Activated CD8-positive, alpha-beta memory T cell treated with anti-CD3 and anti-CD28 coated beads for 4 hours (primary cell): Measurements from ENCODE around the gene CXCL6.

ENCODE experiments used
- DNase-seq, 2 donors: peaks; one replicate each; pipeline ENCODE4 v3.0.0-alpha.2; 2020; ENCODE audit warnings: low read depth in 2 of 2

Gene CXCL6

GRCh38 chr4:73836373-73837279, at the start of gene CXCL6:
Gene CXCL6, plus strand, starts transcription at chr4:73836678. Its CDS starts 73 bp downstream, at chr4:73836751.
- no peak for DNase-seq

GRCh38 chr4:73788411-73788810, 48.1 kb upstream of the CXCL6 start:
- DNase-seq: no peak

GRCh38 chr4:73798842-73799241, 37.6 kb upstream of the CXCL6 start:
- DNase-seq: no peak

- DNase-seq: no peak
Measured at GRCh38 chr4:73800206-73800605, 36.3 kb upstream of the CXCL6 start.

GRCh38 chr4:73801692-73802091, 34.8 kb upstream of the CXCL6 start:
- DNase-seq: no peak

- no peak for DNase-seq
Measured at GRCh38 chr4:73803213-73803612, 33.3 kb upstream of the CXCL6 start.

- no peak for DNase-seq
Measured at GRCh38 chr4:73810191-73810590, 26.3 kb upstream of the CXCL6 start.

GRCh38 chr4:73811841-73812240, 24.6 kb upstream of the CXCL6 start:
- DNase-seq: no peak

- no peak for DNase-seq
Measured at GRCh38 chr4:73814679-73815078, 21.8 kb upstream of the CXCL6 start.

GRCh38 chr4:73815145-73815544, 21.3 kb upstream of the CXCL6 start:
- DNase-seq: no peak

- DNase-seq: no peak
Measured at GRCh38 chr4:73816814-73817213, 19.7 kb upstream of the CXCL6 start.

GRCh38 chr4:73817341-73817740, 19.1 kb upstream of the CXCL6 start:
- DNase-seq: no peak

GRCh38 chr4:73821325-73821724, 15.2 kb upstream of the CXCL6 start:
- DNase-seq: no peak

GRCh38 chr4:73822389-73822788, 14.1 kb upstream of the CXCL6 start:
- no peak for DNase-seq

GRCh38 chr4:73822812-73823504, 13.5 kb upstream of the CXCL6 start:
- no peak for DNase-seq

GRCh38 chr4:73823760-73824159, 12.7 kb upstream of the CXCL6 start:
- no peak for DNase-seq

GRCh38 chr4:73828956-73829355, 7.5 kb upstream of the CXCL6 start:
- DNase-seq: no peak

- DNase-seq: no peak
Measured at GRCh38 chr4:73831569-73831968, 4.9 kb upstream of the CXCL6 start.

GRCh38 chr4:73832651-73833237, 3.7 kb upstream of the CXCL6 start:
- no peak for DNase-seq

- DNase-seq: no peak
Measured at GRCh38 chr4:73839071-73839470, 2.6 kb downstream of the CXCL6 start.

GRCh38 chr4:73839715-73840114, 3.2 kb downstream of the CXCL6 start:
- no peak for DNase-seq

- DNase-seq: no peak
Measured at GRCh38 chr4:73841243-73841925, 4.9 kb downstream of the CXCL6 start.
